ENCODE measurements around the gene RNASE12. TPM values are rescaled to one million over a fixed set of nuclear protein-coding genes. Genes with fewer than 3 reads are reported as not detected.

The RNASE12 gene
- total RNA-seq, 1 donor from 2014 or later, result not detected

DNA sequence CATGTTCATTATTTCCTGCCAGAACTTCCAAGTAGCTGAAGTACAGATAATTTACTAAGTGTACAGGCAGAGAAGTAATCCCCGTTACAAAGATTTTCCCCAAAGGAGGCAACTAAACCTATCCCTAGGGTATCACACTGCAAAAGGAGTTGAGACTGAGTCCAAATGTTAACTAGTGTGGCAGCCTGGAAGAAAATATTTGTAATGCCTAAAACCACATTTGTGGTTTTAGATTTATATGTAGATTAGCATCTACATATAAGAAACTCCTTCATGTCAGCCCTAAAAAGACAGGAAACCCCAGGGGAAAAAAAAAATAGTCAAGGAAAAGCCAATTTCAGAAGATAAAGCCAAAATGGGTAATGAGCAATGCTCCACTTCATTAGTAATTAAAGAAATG is 1.4 kb upstream of the RNASE12 start:
- no peak overlapping the region for H3K27ac Mint-ChIP-seq (ENCODE audit: unreplicated experiment)
- H3K4me3 Mint-ChIP-seq (ENCODE audit: unreplicated experiment), result no peak overlapping the region
- TF ChIP-seq, protein P1, sequence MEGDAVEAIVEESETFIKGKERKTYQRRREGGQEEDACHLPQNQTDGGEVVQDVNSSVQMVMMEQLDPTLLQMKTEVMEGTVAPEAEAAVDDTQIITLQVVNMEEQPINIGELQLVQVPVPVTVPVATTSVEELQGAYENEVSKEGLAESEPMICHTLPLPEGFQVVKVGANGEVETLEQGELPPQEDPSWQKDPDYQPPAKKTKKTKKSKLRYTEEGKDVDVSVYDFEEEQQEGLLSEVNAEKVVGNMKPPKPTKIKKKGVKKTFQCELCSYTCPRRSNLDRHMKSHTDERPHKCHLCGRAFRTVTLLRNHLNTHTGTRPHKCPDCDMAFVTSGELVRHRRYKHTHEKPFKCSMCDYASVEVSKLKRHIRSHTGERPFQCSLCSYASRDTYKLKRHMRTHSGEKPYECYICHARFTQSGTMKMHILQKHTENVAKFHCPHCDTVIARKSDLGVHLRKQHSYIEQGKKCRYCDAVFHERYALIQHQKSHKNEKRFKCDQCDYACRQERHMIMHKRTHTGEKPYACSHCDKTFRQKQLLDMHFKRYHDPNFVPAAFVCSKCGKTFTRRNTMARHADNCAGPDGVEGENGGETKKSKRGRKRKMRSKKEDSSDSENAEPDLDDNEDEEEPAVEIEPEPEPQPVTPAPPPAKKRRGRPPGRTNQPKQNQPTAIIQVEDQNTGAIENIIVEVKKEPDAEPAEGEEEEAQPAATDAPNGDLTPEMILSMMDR (IDR thresholded peaks at IDR 0.05), result no peak
- no peaks in the 10 kb centered on the region for H3K4me1 Mint-ChIP-seq (ENCODE audit: unreplicated experiment)
- peaks cover 6% of the 10 kb centered on the region for H3K27me3 Mint-ChIP-seq (ENCODE audit: unreplicated experiment)
- no peak for DNase-seq (ENCODE audit: extremely low spot score, unreplicated experiment)
- H3K36me3 Mint-ChIP-seq (ENCODE audit: unreplicated experiment), result no peaks in the 10 kb centered on the region
- no peaks in the 10 kb centered on the region for H3K9me3 Mint-ChIP-seq (ENCODE audit: unreplicated experiment)

DNA sequence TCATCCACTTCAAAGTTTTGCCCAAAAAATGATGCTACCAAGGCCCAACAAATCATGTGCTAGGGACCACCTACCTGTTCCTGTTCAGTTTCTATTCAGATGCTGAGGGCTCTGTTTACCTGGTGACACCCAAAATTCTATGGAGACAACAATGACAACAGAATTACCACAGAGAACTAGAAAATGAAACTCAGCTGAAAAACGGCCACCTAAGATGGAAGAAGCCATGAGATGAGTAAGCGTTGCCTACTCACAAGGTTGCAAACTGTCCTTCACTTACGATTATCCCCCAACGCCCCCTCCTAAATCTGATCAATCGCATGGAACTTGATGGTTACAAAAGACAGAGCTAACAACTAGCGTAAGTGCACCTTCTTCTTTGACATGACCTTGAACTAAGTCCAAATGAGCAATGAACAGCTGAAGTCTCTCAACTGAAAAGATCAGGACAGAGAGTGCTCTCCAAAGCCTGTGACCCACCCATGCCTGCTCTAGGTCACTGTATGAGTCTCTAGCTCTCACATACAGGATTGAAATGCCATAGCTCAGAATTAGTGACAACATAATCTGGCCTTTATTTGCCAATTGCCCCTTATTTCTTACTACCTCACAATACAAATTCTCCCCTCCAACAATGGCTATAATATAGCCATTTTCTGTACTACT is 3.6 kb downstream of the RNASE12 start, which contains the start of gene RNASE11:
RNASE11 (minus strand) TSS at position 513 of the 666 bp plus-strand sequence.
- Mint-ChIP-seq H3K27me3 (ENCODE audit: unreplicated experiment) (peaks cover 21% of the 10 kb centered on the region), H3K4me1 (ENCODE audit: unreplicated experiment) (no peaks in the 10 kb centered on the region), H3K36me3 (ENCODE audit: unreplicated experiment) (no peaks in the 10 kb centered on the region), H3K4me3 (ENCODE audit: unreplicated experiment) (no peak within 1 kb of the TSS), H3K27ac (ENCODE audit: unreplicated experiment) (no peak within 1 kb of the TSS), H3K9me3 (ENCODE audit: unreplicated experiment) (no peaks in the 10 kb centered on the region)
- DNase-seq (ENCODE audit: extremely low spot score, unreplicated experiment), result no peak
- TF ChIP-seq, protein P1 (IDR thresholded peaks at IDR 0.05), result no peak

DNA sequence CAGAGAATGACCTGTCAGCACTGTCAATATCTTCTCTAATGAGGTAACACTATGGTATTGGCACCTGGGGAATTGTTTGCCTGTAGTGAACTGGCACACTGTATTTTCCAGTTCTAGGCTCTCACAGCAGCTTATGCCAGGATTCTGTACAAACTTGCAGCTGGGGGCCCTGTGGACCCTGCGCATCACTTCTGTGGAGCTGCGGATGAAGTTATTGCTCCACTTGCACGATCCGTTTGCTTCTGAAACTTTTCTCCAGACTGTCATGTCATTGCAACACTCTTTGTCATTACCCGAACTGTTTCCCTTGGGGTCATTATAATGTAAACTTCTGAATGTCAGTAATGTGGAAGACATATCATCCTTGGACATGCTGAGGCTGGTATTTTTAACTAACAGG is 7.3 kb downstream of the RNASE12 start:
- Mint-ChIP-seq H3K4me3 (ENCODE audit: unreplicated experiment) (no peak overlapping the region), H3K9me3 (ENCODE audit: unreplicated experiment) (no peaks in the 10 kb centered on the region), H3K36me3 (ENCODE audit: unreplicated experiment) (no peaks in the 10 kb centered on the region), H3K27me3 (ENCODE audit: unreplicated experiment) (peaks cover 17% of the 10 kb centered on the region), H3K27ac (ENCODE audit: unreplicated experiment) (no peak overlapping the region), H3K4me1 (ENCODE audit: unreplicated experiment) (no peaks in the 10 kb centered on the region)
- TF ChIP-seq, protein P1 (IDR thresholded peaks at IDR 0.05), result no peak
- DNase-seq (ENCODE audit: extremely low spot score, unreplicated experiment), result peak; percentile 57

- no peaks in the 10 kb centered on the region for H3K9me3 Mint-ChIP-seq (ENCODE audit: unreplicated experiment)
- H3K4me3 Mint-ChIP-seq (ENCODE audit: unreplicated experiment), result no peak overlapping the region
- TF ChIP-seq, protein P1 (IDR thresholded peaks at IDR 0.05), result no peak
- H3K4me1 Mint-ChIP-seq (ENCODE audit: unreplicated experiment), result no peaks in the 10 kb centered on the region
- no peak for DNase-seq (ENCODE audit: extremely low spot score, unreplicated experiment)
- no peak overlapping the region for H3K27ac Mint-ChIP-seq (ENCODE audit: unreplicated experiment)
- peaks cover 17% of the 10 kb centered on the region for H3K27me3 Mint-ChIP-seq (ENCODE audit: unreplicated experiment)
- H3K36me3 Mint-ChIP-seq (ENCODE audit: unreplicated experiment), result no peaks in the 10 kb centered on the region
These were observed 8.0 kb downstream of the RNASE12 start for GRCh38 chr14:20583142-20583541.

DNA sequence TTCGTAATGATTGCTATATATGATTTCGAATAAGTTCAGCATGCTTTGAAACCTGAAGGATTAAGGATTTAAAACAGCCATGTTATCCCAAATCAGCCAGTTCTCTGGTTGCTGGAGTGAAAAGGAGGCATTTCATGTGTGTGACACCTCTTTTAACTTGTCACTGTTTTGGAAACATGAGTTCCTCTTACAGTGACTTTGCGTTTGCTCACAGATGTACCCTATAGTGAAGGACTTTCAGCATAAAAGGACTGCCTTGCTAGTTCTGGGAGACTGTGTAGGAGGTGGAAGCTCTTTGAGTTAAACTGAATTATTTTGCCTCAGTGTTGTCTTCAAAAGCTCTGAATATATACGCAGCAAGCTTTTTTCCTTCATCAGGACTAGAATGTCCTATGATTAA is 10.9 kb downstream of the RNASE12 start:
- Mint-ChIP-seq H3K4me1 (ENCODE audit: unreplicated experiment) (no peaks in the 10 kb centered on the region), H3K4me3 (ENCODE audit: unreplicated experiment) (no peak overlapping the region), H3K36me3 (ENCODE audit: unreplicated experiment) (no peaks in the 10 kb centered on the region), H3K9me3 (ENCODE audit: unreplicated experiment) (no peaks in the 10 kb centered on the region), H3K27ac (ENCODE audit: unreplicated experiment) (no peak overlapping the region), H3K27me3 (ENCODE audit: unreplicated experiment) (peaks cover 18% of the 10 kb centered on the region)
- TF ChIP-seq, protein P1 (IDR thresholded peaks at IDR 0.05), result no peak
- no peak for DNase-seq (ENCODE audit: extremely low spot score, unreplicated experiment)
